WTC11 (cell line): Measurements from ENCODE around the gene MR1. TPM values are rescaled to one million over a fixed set of nuclear protein-coding genes. Genes with fewer than 3 reads are reported as not detected.

Experiments
- ATAC-seq: fragments of 200-7000 bp; cut with Tn5 transposase; 2 replicates; pipeline ENCODE4 v1.10.0; 2021; ENCODE audit warnings: mild to moderate bottlenecking, moderate library complexity
- CTCF ChIA-PET: fragments of 300-600 bp; sonication (Branson Sonifier 250); formaldehyde crosslinking; loops from one replicate; lab custom pipeline; 2021; ENCODE audit warnings: antibody characterized with exemption; lab: Charles Lee
- POLR2A ChIA-PET: fragments of 350-600 bp; sonication (Branson Sonifier 250); formaldehyde crosslinking; loops from one replicate; lab custom pipeline; 2021; ENCODE audit warnings: antibody characterized with exemption; lab: Charles Lee
- DNase-seq: peaks from one replicate; pipeline ENCODE4 v3.0.0; 2021; ENCODE audit warnings: low spot score
- H3K27ac Mint-ChIP-seq: 2 replicates; pipeline ENCODE4 v1.8.0; 2021; ENCODE audit warnings: mixed read lengths
- H3K27me3 Mint-ChIP-seq: 2 replicates; pipeline ENCODE4 v1.8.0; 2021; ENCODE audit warnings: low read depth, mild to moderate bottlenecking, moderate library complexity, mixed read lengths
- H3K36me3 Mint-ChIP-seq: 2 replicates; pipeline ENCODE4 v1.8.0; 2021; ENCODE audit warnings: mixed read lengths
- H3K4me1 Mint-ChIP-seq: 2 replicates; pipeline ENCODE4 v1.8.0; 2022; ENCODE audit warnings: mixed read lengths
- H3K4me3 Mint-ChIP-seq: 2 replicates; pipeline ENCODE4 v1.8.0; 2021; ENCODE audit warnings: mild to moderate bottlenecking, moderate library complexity, mixed read lengths
- H3K9me3 Mint-ChIP-seq: 2 replicates; pipeline ENCODE4 v1.8.0; 2021; ENCODE audit warnings: mixed read lengths
- CBFB ChIP-seq: sonication (generic); formaldehyde crosslinking; IDR thresholded peaks from 2 replicates; pipeline ENCODE4 v1.8.1; 2022; ENCODE audit warnings: mild to moderate bottlenecking, low read depth, missing genetic modification reagents
- ELF4 ChIP-seq: sonication (generic); formaldehyde crosslinking; IDR thresholded peaks from 2 replicates; pipeline ENCODE4 v1.8.1; 2022; ENCODE audit warnings: low read depth, mild to moderate bottlenecking, moderate library complexity, missing genetic modification reagents
- ETV6 ChIP-seq: sonication (generic); formaldehyde crosslinking; IDR thresholded peaks from 2 replicates; pipeline ENCODE4 v1.8.1; 2022; ENCODE audit warnings: mild to moderate bottlenecking, missing genetic modification reagents
- MXD4 ChIP-seq: fragments of 250-450 bp; sonication (Bioruptor Pico); IDR thresholded peaks from 2 replicates; pipeline ENCODE4 v1.8.0; 2021; ENCODE audit warnings: mild to moderate bottlenecking, moderate library complexity, borderline replicate concordance
- NR1H2 ChIP-seq: sonication (generic); formaldehyde crosslinking; IDR thresholded peaks from 2 replicates; pipeline ENCODE4 v1.9.0; 2021; ENCODE audit warnings: mild to moderate bottlenecking, moderate library complexity, missing genetic modification reagents
- PRRX2 ChIP-seq: fragments of 250-450 bp; sonication (Bioruptor Pico); IDR thresholded peaks from 2 replicates; pipeline ENCODE4 v1.8.0; 2021; ENCODE audit warnings: mild to moderate bottlenecking
- SMAD3 ChIP-seq: sonication (generic); formaldehyde crosslinking; IDR thresholded peaks from 2 replicates; pipeline ENCODE4 v1.8.0; 2022; ENCODE audit warnings: missing genetic modification reagents, mild to moderate bottlenecking, borderline replicate concordance
- ZNF138 ChIP-seq: sonication (generic); formaldehyde crosslinking; conservative IDR thresholded peaks from 2 replicates; pipeline ENCODE4 v1.8.1; 2022; ENCODE audit warnings: mild to moderate bottlenecking, moderate library complexity, missing genetic modification reagents
- ZNF396 ChIP-seq: fragments of 250-450 bp; sonication (Bioruptor Pico); IDR thresholded peaks from 2 replicates; pipeline ENCODE4 v1.8.0; 2021; ENCODE audit warnings: mild to moderate bottlenecking, moderate library complexity, borderline replicate concordance
- ZNF423 ChIP-seq: fragments of 250-450 bp; sonication (Bioruptor Pico); IDR thresholded peaks from 2 replicates; pipeline ENCODE4 v2.1.2; 2022; ENCODE audit warnings: mild to moderate bottlenecking, moderate library complexity
- total RNA-seq: library from RNA; stranded (reverse); gene quantifications from 3 replicates; pipeline ENCODE4 v1.2.3, GENCODE V29; 2021
- TF ChIP-seq, protein P1 (sequence below): fragments of 250-450 bp; sonication (Bioruptor Pico); conservative IDR thresholded peaks from 2 replicates; pipeline ENCODE4 v1.9.0; 2021; ENCODE audit warnings: mild to moderate bottlenecking
- TF ChIP-seq, protein P2 (sequence below): sonication (generic); formaldehyde crosslinking; IDR thresholded peaks from 2 replicates; pipeline ENCODE4 v1.8.0; 2022; ENCODE audit warnings: mild to moderate bottlenecking, missing genetic modification reagents
- TF ChIP-seq, protein P3 (sequence below): sonication (generic); formaldehyde crosslinking; IDR thresholded peaks from 2 replicates; pipeline ENCODE4 v1.8.1; 2023; ENCODE audit warnings: mild to moderate bottlenecking, missing genetic modification reagents, borderline replicate concordance
- TF ChIP-seq, protein P4 (sequence below): sonication (generic); formaldehyde crosslinking; IDR thresholded peaks from 2 replicates; pipeline ENCODE4 v1.8.1; 2022; ENCODE audit warnings: low read depth, missing genetic modification reagents, borderline replicate concordance
- TF ChIP-seq, protein P5 (sequence below): sonication (generic); formaldehyde crosslinking; IDR thresholded peaks from 2 replicates; pipeline ENCODE4 v1.8.0; 2023; ENCODE audit warnings: mild to moderate bottlenecking, missing genetic modification reagents
- TF ChIP-seq, protein P6 (sequence below): sonication (generic); formaldehyde crosslinking; IDR thresholded peaks from 2 replicates; pipeline ENCODE4 v1.8.0; 2022; ENCODE audit warnings: mild to moderate bottlenecking, missing genetic modification reagents

MR1 gene
- total RNA-seq, 1 experiment from 2014 or later, result 0.28 TPM

DNA sequence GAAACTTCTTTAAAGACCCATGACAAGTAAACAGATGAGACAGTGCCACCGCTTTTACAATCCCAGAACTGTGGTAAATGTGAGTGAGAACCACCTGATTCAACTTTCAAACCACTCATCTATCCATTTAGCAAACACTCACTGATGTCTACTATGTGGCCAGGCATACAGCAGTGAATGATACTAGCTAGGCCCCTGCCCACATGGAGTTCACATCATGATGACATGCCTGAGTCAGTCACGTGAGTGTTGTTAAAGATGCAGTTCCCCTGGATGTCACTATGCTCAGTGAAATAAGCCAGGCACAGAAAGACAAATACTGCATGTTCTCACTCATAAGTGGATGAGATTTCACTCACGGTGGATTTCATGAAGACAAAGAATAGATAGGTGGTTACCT, 39.5 kb upstream of the MR1 start:
- no peaks in the 10 kb centered on the region for H3K27me3 Mint-ChIP-seq
- no peaks in the 10 kb centered on the region for H3K4me1 Mint-ChIP-seq
- ATAC-seq (no peak), DNase-seq (no peak)
- peaks cover 43% of the 10 kb centered on the region for H3K36me3 Mint-ChIP-seq
- H3K9me3 Mint-ChIP-seq, result no peaks in the 10 kb centered on the region
- POLR2A ChIA-PET, result no interaction called here
- no peak overlapping the region for H3K4me3 Mint-ChIP-seq
- TF ChIP-seq ELF4 (CRISPR knock-in tag) (no peak), NR1H2 (CRISPR knock-in tag) (no peak), ETV6 (CRISPR knock-in tag) (no peak), ZNF396 (CRISPR knock-in tag) (no peak), CBFB (CRISPR knock-in tag) (no peak), ZNF423 (CRISPR knock-in tag) (no peak)
- TF ChIP-seq, protein P1, sequence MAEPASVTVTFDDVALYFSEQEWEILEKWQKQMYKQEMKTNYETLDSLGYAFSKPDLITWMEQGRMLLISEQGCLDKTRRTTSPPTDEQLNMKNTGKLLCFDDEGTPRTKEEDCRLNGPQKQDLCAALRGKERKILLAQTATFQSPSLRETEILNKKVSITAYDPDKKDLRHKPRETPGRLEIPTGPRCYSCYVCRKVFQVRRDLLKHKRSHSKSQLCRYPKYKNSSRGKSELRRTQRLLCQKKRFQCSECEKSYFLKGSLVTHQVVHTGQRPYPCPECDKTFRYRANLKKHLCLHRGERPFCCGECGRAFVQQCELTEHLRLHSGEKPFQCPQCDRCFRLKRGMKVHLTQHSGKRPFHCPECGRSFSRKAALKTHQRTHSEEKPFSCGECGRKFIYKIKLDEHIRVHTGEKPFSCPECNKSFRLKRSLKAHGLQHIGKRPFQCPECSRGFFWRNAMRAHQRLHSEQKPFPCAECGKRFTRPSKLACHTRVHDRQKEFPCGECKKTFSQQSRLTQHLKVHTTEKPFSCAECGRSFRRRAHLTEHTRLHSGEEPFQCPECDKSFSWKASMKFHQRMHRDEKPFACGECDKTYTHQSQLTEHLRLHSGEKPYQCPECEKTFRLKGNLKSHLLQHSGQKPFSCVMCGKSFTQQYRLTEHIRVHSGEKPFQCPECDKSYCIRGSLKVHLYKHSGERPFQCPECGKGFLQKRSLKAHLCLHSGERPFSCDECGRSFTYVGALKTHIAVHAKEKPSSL (CRISPR knock-in tag), result no peak
- TF ChIP-seq, protein P2, sequence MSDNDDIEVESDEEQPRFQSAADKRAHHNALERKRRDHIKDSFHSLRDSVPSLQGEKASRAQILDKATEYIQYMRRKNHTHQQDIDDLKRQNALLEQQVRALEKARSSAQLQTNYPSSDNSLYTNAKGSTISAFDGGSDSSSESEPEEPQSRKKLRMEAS (CRISPR knock-in tag), result no peak
- TF ChIP-seq, protein P3, sequence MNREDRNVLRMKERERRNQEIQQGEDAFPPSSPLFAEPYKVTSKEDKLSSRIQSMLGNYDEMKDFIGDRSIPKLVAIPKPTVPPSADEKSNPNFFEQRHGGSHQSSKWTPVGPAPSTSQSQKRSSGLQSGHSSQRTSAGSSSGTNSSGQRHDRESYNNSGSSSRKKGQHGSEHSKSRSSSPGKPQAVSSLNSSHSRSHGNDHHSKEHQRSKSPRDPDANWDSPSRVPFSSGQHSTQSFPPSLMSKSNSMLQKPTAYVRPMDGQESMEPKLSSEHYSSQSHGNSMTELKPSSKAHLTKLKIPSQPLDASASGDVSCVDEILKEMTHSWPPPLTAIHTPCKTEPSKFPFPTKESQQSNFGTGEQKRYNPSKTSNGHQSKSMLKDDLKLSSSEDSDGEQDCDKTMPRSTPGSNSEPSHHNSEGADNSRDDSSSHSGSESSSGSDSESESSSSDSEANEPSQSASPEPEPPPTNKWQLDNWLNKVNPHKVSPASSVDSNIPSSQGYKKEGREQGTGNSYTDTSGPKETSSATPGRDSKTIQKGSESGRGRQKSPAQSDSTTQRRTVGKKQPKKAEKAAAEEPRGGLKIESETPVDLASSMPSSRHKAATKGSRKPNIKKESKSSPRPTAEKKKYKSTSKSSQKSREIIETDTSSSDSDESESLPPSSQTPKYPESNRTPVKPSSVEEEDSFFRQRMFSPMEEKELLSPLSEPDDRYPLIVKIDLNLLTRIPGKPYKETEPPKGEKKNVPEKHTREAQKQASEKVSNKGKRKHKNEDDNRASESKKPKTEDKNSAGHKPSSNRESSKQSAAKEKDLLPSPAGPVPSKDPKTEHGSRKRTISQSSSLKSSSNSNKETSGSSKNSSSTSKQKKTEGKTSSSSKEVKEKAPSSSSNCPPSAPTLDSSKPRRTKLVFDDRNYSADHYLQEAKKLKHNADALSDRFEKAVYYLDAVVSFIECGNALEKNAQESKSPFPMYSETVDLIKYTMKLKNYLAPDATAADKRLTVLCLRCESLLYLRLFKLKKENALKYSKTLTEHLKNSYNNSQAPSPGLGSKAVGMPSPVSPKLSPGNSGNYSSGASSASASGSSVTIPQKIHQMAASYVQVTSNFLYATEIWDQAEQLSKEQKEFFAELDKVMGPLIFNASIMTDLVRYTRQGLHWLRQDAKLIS (CRISPR knock-in tag), result no peak
- TF ChIP-seq, protein P4, sequence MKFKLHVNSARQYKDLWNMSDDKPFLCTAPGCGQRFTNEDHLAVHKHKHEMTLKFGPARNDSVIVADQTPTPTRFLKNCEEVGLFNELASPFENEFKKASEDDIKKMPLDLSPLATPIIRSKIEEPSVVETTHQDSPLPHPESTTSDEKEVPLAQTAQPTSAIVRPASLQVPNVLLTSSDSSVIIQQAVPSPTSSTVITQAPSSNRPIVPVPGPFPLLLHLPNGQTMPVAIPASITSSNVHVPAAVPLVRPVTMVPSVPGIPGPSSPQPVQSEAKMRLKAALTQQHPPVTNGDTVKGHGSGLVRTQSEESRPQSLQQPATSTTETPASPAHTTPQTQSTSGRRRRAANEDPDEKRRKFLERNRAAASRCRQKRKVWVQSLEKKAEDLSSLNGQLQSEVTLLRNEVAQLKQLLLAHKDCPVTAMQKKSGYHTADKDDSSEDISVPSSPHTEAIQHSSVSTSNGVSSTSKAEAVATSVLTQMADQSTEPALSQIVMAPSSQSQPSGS, result no peak
- CTCF ChIA-PET, result no interaction called here
- peak overlapping the region; percentile 85 for H3K27ac Mint-ChIP-seq

DNA sequence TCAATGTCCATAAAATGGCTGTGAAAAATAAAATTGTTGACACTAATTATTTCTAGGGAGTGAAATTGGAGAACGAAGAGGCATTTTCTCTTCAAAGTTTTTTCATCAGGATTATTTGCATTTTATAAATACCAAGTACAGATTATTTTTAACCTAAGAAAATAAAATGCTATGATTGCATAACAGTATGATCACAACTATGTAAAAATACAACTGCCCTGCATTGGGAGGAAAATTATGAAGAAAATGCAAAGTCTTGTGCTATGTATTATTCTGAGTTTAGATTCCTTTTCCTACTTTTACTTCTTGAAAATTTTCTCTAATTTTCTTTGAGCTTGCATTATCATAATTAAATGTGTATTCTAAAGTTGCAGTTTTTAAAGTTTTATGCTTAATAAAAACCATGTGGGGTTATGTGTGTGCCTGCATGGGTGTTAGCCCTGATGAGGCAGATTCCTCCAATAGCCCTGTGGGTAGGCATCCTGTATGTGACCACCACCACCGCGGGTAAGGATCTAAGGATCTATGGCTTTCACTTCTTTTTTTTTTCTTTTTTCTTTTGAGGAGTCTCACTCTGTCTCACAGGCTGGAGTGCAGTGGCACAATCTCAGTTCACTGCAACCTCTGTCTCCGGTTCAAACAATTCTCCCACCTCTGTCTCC, 35.8 kb upstream of the MR1 start:
- CTCF ChIA-PET, result no interaction called here
- H3K9me3 Mint-ChIP-seq, result no peaks in the 10 kb centered on the region

More for the DNA sequence above, 35.8 kb upstream of the MR1 start:
- no peak overlapping the region for H3K4me3 Mint-ChIP-seq
- no peak for ATAC-seq
- no peaks in the 10 kb centered on the region for H3K4me1 Mint-ChIP-seq
- peaks cover 29% of the 10 kb centered on the region for H3K36me3 Mint-ChIP-seq
- POLR2A ChIA-PET, result no interaction called here
- no peak for DNase-seq
- TF ChIP-seq, protein P5, sequence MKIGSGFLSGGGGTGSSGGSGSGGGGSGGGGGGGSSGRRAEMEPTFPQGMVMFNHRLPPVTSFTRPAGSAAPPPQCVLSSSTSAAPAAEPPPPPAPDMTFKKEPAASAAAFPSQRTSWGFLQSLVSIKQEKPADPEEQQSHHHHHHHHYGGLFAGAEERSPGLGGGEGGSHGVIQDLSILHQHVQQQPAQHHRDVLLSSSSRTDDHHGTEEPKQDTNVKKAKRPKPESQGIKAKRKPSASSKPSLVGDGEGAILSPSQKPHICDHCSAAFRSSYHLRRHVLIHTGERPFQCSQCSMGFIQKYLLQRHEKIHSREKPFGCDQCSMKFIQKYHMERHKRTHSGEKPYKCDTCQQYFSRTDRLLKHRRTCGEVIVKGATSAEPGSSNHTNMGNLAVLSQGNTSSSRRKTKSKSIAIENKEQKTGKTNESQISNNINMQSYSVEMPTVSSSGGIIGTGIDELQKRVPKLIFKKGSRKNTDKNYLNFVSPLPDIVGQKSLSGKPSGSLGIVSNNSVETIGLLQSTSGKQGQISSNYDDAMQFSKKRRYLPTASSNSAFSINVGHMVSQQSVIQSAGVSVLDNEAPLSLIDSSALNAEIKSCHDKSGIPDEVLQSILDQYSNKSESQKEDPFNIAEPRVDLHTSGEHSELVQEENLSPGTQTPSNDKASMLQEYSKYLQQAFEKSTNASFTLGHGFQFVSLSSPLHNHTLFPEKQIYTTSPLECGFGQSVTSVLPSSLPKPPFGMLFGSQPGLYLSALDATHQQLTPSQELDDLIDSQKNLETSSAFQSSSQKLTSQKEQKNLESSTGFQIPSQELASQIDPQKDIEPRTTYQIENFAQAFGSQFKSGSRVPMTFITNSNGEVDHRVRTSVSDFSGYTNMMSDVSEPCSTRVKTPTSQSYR, result no peak
- TF ChIP-seq, protein P6, sequence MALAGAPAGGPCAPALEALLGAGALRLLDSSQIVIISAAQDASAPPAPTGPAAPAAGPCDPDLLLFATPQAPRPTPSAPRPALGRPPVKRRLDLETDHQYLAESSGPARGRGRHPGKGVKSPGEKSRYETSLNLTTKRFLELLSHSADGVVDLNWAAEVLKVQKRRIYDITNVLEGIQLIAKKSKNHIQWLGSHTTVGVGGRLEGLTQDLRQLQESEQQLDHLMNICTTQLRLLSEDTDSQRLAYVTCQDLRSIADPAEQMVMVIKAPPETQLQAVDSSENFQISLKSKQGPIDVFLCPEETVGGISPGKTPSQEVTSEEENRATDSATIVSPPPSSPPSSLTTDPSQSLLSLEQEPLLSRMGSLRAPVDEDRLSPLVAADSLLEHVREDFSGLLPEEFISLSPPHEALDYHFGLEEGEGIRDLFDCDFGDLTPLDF, result no peak
- no peak for TF ChIP-seq MXD4 (CRISPR knock-in tag)
- no peak for TF ChIP-seq NR1H2 (CRISPR knock-in tag)
- no peak for TF ChIP-seq PRRX2
- TF ChIP-seq, protein P4, result no peak
- TF ChIP-seq ZNF423 (CRISPR knock-in tag), result no peak
- TF ChIP-seq ZNF138 (CRISPR knock-in tag), result no peak
- no peak for TF ChIP-seq SMAD3
- no peak for TF ChIP-seq ETV6 (CRISPR knock-in tag)
- H3K27ac Mint-ChIP-seq, result no peak overlapping the region
- H3K27me3 Mint-ChIP-seq, result no peaks in the 10 kb centered on the region
